ENCODE results near the gene STMN1. TPM values are rescaled to one million over a fixed set of nuclear protein-coding genes. Genes with fewer than 3 reads are reported as not detected.

Gene STMN1
- total RNA-seq, 1 experiment from 2014 or later = 368 TPM

- H3K9me2 ChIP-seq (ENCODE audit: insufficient read depth) = no peaks in the 10 kb centered on the region
- peak overlapping the region; percentile 81 for H3K27ac ChIP-seq (ENCODE audit: low read depth, low read length)
- no peak overlapping the region for H2AFZ ChIP-seq (ENCODE audit: low read depth, low read length, poor library complexity, severe bottlenecking)
- no peak for DNase-seq (ENCODE audit: low read depth, low spot score)
- BruUV-seq (replicated peaks) = TSS peak; percentile 60
- intact Hi-C loops (cut with micrococcal nuclease) = loop anchor here (2.0 kb wide), 1 partner anchor 34 kb away; no protein-coding TSS in a partner anchor
- H3K9me3 ChIP-seq (ENCODE audit: control insufficient read depth in 1 of 2, insufficient read depth in 1 of 2, low read depth in 1 of 2, low read length in 2 of 2) = no peaks in the 10 kb centered on the region
- TF ChIP-seq, protein P1, sequence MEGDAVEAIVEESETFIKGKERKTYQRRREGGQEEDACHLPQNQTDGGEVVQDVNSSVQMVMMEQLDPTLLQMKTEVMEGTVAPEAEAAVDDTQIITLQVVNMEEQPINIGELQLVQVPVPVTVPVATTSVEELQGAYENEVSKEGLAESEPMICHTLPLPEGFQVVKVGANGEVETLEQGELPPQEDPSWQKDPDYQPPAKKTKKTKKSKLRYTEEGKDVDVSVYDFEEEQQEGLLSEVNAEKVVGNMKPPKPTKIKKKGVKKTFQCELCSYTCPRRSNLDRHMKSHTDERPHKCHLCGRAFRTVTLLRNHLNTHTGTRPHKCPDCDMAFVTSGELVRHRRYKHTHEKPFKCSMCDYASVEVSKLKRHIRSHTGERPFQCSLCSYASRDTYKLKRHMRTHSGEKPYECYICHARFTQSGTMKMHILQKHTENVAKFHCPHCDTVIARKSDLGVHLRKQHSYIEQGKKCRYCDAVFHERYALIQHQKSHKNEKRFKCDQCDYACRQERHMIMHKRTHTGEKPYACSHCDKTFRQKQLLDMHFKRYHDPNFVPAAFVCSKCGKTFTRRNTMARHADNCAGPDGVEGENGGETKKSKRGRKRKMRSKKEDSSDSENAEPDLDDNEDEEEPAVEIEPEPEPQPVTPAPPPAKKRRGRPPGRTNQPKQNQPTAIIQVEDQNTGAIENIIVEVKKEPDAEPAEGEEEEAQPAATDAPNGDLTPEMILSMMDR (IDR thresholded peaks at IDR 0.05 in 2 of 3, conservative IDR thresholded peaks at IDR 0.05 in 1 of 3; ENCODE audit: borderline replicate concordance in 1 of 3, insufficient read depth in 1 of 3, low read depth in 2 of 3, low read length in 2 of 3) = 0 out of 6 replicates have a peak, but pooled peaks of 1 of the 3 experiments have one; percentile 4
- TF ChIP-seq SP1 (IDR thresholded peaks at IDR 0.05; ENCODE audit: low read depth) (no peak), EGR1 (IDR thresholded peaks at IDR 0.05; ENCODE audit: low read depth) (no peak), EZH2phosphoT487 (IDR thresholded peaks at IDR 0.05; ENCODE audit: borderline replicate concordance) (no peak), ATF3 (IDR thresholded peaks at IDR 0.05) (no peak), POLR2AphosphoS5 (IDR thresholded peaks at IDR 0.05; ENCODE audit: low read depth, low read length) (no peak), ZFX (IDR thresholded peaks at IDR 0.05) (no peak)
- H3K27me3 ChIP-seq (ENCODE audit: insufficient read depth, low read length) = no peaks in the 10 kb centered on the region
- RAD21 ChIA-PET (ENCODE audit: low non-redundant PET in 1 of 2, low total read pairs in 2 of 2, uncharacterized antibody in 2 of 2, unreplicated experiment in 2 of 2) = no interaction called here
- peak; percentile 6 for ATAC-seq
- H3K79me2 ChIP-seq (ENCODE audit: insufficient read depth, low read length) = peaks cover 56% of the 10 kb centered on the region
- H3K9ac ChIP-seq (ENCODE audit: low read length) = peak overlapping the region; percentile 99
- 0 out of 4 replicates have a peak, but pooled peaks cover 0 to 6% of the 10 kb centered on the region in 2 experiments for H3K36me3 ChIP-seq (ENCODE audit: control insufficient read depth in 1 of 2, insufficient read depth in 2 of 2, low read length in 2 of 2)
- H3K4me2 ChIP-seq (ENCODE audit: low read length) = peak overlapping the region; percentile 98
- H3K4me3 ChIP-seq (replicated peaks in 1 of 2; ENCODE audit: low read depth in 1 of 2, low read length in 2 of 2) = peak overlapping the region; percentile 97 to 99
- 0 out of 2 replicates have a peak, but pooled peaks cover 3% of the 10 kb centered on the region for H4K20me1 ChIP-seq (ENCODE audit: insufficient read depth)
- POLR2A ChIA-PET = no interaction called here
- CTCF ChIA-PET = no interaction called here
- peaks cover 30 to 51% of the 10 kb centered on the region in 2 experiments for H3K4me1 ChIP-seq (ENCODE audit: control insufficient read depth in 1 of 2, insufficient read depth in 2 of 2, low read length in 2 of 2)
These were observed 47.7 kb downstream of the STMN1 start for GRCh38 chr1:25858494-25858893.

- Histone ChIP-seq H3K27me3 (ENCODE audit: insufficient read depth, low read length) (no peaks in the 10 kb centered on the region), H3K27ac (ENCODE audit: low read depth, low read length) (no peak overlapping the region), H3K4me3 (replicated peaks in 1 of 2; ENCODE audit: low read depth in 1 of 2, low read length in 2 of 2) (no peak overlapping the region), H3K4me1 (ENCODE audit: control insufficient read depth in 1 of 2, insufficient read depth in 2 of 2, low read length in 2 of 2) (peaks cover 19 to 39% of the 10 kb centered on the region in 2 experiments), H3K9me2 (ENCODE audit: insufficient read depth) (no peaks in the 10 kb centered on the region), H3K36me3 (ENCODE audit: control insufficient read depth in 1 of 2, insufficient read depth in 2 of 2, low read length in 2 of 2) (no peaks in the 10 kb centered on the region), H3K79me2 (ENCODE audit: insufficient read depth, low read length) (peaks cover 72% of the 10 kb centered on the region), H4K20me1 (ENCODE audit: insufficient read depth) (no peaks in the 10 kb centered on the region), H3K9ac (ENCODE audit: low read length) (no peak overlapping the region), H3K4me2 (ENCODE audit: low read length) (no peak overlapping the region), H2AFZ (ENCODE audit: low read depth, low read length, poor library complexity, severe bottlenecking) (no peak overlapping the region), H3K9me3 (ENCODE audit: control insufficient read depth in 1 of 2, insufficient read depth in 1 of 2, low read depth in 1 of 2, low read length in 2 of 2) (no peaks in the 10 kb centered on the region)
- RAD21 ChIA-PET (ENCODE audit: low non-redundant PET in 1 of 2, low total read pairs in 2 of 2, uncharacterized antibody in 2 of 2, unreplicated experiment in 2 of 2) = no interaction called here
- BruUV-seq (replicated peaks) = TSS peak; percentile 21
- intact Hi-C loops (cut with micrococcal nuclease) = no loop called here
- DNase-seq (ENCODE audit: low read depth, low spot score) (no peak), ATAC-seq (no peak)
- CTCF ChIA-PET = interaction anchor here (1.3 kb wide), 1 partner anchor 20 kb away, joined by 4 read pairs; no protein-coding TSS in a partner anchor
- TF ChIP-seq ZFX (IDR thresholded peaks at IDR 0.05) (no peak), POLR2A (IDR thresholded peaks at IDR 0.05; ENCODE audit: borderline replicate concordance, extremely low read depth, insufficient read depth, insufficient read length) (no peak), EZH2phosphoT487 (IDR thresholded peaks at IDR 0.05; ENCODE audit: borderline replicate concordance) (no peak), SP1 (IDR thresholded peaks at IDR 0.05; ENCODE audit: low read depth) (no peak), SRF (IDR thresholded peaks at IDR 0.05; ENCODE audit: low read depth) (no peak), ATF3 (IDR thresholded peaks at IDR 0.05) (no peak), FOSL1 (IDR thresholded peaks at IDR 0.05; ENCODE audit: low read depth) (no peak), EZH2 (IDR thresholded peaks at IDR 0.05) (no peak), JUND (IDR thresholded peaks at IDR 0.05) (no peak)
- POLR2A ChIA-PET = interaction anchor here (0.7 to 1.1 kb wide), 2 partner anchors 10 to 37 kb away, joined by 3 read pairs; no protein-coding TSS in a partner anchor
These were observed 49.4 kb downstream of the STMN1 start for GRCh38 chr1:25856856-25857255.
